NCI-H2196 treated with DMSO at 0.1 percent for 48 hours (cell line): Measurements from ENCODE around the gene FMNL2.
"Not testable (repeated sequence)": the region's sequence is repeated elsewhere in the genome, so short reads cannot be mapped to it uniquely, and the experiment has no call there.

Source experiments
- DNase-seq: peaks from one replicate; lab custom pipeline; 2025; ENCODE audit not compliant: unreplicated experiment; lab: John Stamatoyannopoulos, UW

Gene FMNL2

DNA sequence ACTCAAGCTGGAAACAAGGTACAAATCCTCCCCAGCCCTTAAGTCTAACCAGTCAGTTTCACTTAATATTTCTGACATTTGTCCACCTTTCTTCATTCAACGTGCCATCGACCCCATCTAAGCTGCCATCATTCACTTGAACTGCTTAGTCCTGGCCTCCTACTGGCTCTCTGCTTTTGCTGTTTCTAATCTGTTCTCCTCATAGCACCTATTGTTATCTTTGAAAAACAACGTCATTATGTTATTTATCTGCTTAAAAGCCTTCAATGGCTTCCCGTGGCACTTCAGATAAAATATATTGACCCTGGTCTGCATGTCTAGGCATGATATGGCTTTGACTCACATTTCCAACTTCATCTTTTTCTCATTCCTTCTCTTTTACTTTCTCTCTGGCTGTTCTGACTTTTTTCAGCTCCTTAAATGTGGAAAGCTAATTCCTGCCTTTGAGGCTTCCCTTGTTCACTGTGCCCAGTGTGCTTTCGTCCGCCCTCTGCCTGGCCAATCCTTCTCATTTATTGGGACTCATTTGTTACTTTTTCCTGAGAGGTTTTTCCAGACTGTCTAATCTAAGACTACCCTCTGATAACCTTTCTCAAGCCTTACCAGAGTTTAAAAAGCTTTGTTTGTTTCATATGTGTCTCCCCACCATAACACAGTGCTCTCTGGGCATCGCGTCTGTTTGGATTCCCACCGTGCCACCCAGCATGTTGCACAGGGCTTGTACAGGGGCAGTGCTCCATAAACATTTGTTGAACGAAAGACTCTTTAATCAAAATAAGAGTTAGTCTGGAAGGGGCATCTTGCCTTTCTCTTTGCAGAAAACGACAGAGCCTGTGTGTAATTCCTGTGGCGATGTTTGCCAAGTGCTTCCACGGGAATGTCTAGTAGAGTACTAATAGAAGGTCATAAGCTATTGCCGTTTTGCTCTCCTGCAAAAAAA lies 183.9 kb downstream of the FMNL2 start:
- no peak for DNase-seq

DNA sequence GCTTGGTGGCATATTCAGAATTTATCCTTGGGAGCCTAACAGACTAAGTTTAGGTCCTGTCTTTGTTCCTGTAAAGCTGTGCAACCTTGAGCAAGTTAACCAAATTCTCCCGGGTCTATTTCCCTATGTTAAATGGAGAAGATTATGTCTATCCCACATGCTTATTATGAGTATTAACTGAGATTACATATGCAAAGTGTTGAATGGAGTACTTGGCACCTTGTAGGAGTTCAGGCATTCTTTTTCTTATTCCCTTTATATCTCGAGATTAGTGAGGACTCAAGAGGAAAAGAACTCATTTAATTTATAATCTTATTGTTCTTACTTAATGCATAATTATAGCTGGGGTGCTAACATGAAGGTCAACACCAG lies 184.6 kb downstream of the FMNL2 start:
- no peak for DNase-seq

DNA sequence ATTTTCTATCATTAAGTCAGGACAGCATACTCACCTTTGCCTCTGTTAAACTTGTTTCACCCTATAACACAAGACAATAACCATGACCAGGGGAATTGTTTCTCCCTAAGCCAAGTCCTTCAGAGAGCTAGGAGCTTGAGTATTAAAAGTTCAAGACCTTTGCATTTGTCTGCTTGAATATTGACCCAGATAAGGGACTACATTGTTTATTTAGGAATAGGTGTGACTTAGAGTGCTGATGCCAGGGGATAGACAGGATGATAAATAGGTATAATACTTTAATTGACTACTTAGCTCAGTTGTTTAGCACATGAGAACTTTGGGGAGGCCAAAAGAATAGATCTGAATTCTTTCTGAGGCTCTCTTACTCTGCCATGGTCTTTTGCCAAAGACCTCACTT lies 185.8 kb downstream of the FMNL2 start:
- DNase-seq = no peak

DNA sequence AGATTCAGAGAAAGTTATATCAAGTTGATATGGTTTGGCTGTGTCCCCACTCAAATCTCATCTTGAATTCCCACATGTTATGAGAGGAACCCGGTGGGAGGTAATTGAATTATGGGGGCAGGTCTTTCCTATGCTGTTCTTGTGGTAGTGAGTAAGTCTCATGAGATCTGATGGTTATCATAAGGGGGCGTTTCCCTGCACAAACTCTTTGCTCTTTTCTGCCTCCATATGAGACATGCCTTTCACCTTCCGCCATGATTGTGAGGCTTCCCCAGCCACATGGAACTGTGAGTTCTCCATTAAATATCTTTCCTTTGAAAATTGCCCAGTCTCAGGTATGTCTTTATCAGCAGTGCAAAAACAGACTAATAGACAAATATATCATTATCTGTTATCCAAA lies 187.5 kb downstream of the FMNL2 start:
- not testable (repeated sequence) for DNase-seq

DNA sequence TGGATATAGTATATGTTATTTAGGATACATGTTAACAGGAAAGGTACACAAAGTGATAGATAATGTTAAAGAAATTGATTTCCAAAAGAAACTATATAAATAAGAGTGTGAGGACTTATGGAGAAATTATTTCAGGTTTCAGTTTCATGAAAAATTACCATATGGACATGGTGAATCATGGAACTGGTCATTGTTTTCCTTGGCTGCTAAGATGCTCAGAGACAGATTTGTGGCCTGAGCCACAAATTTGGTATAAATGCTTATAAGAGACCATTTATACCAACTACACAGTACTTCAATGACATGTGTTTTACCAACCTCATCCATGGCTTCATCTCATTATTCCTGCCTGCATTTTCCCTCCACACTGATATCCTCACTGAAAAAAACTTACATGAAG lies 188.1 kb downstream of the FMNL2 start:
- DNase-seq = no peak

DNA sequence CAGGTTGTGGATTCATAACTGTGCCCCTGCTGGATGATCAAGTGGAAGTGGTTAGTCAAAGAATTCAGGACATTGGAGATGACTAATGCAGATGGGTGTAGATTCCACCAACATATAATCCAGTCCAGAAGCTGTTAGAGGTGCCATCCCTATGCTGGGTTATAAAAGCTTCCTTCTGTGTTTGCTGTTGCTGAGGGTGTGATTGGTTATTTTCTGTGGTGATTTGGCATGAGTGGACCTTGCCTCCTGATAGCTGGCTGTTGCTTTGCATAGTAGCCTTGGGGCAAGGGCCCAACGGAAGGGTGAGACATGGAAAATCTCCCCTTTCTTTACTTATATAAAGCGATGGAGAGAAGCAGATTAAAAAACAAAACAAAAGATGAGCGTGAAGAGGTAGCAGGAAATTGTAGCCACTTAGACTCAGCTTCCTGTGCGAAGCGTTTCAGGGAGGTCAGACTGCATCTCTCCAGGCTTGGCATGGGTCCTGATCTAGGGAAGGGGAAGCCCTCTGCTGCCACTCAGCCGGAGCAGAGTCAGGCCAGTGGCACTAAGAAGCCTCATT lies 190.4 kb downstream of the FMNL2 start:
- DNase-seq = peak; percentile 10

DNA sequence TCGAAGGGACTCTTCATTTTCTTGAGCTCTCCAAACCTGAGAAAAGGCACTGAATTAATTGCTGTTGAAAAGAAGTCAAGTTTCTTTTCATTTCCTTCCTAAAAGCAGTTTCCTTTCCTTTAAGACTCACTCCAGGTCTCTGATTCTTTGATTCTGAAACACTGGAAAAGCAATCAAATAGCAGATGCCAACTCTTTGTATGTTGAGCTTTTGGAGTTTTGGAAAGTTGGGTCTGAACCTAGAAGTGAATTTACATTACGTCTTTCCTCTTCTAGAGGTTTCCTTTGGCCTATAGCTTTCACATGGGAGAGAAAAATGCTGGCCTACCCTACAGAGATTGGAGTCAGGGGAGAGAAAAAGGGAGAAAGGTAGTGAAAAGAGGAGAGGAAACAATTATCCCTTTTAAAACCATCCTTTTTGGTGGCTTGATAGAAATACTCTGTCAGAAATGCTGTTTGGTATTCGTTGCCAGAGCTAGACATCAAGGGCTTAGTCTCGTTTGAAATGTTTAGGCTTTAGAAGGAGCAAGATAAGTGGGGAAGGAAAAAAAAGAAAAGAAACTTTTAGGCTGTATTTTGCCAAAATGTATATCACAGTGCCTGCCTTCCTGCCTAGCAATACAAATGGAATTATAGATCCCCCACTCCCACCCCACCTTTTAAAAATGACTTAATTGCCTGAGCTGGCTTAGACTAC lies 194.6 kb downstream of the FMNL2 start:
- no peak for DNase-seq

DNA sequence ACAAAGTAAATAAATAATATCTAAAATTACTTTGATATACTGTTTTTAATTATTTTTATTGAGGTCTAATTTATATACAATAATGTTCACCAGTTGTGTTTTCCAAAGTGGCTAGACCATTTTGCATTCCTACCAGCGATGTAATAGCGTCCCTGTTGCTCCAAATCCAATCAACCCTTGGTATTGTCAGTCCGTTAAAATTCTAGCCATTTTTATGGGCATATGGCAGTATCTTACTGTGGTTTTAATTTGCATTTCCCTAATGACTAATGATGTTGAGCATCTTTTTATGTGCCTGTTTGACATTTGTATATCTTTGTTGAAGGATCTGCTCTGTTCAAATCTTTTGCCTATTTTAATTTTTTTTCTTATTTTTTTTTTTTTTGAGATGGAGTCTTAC lies 197.3 kb downstream of the FMNL2 start:
- DNase-seq = no peak

DNA sequence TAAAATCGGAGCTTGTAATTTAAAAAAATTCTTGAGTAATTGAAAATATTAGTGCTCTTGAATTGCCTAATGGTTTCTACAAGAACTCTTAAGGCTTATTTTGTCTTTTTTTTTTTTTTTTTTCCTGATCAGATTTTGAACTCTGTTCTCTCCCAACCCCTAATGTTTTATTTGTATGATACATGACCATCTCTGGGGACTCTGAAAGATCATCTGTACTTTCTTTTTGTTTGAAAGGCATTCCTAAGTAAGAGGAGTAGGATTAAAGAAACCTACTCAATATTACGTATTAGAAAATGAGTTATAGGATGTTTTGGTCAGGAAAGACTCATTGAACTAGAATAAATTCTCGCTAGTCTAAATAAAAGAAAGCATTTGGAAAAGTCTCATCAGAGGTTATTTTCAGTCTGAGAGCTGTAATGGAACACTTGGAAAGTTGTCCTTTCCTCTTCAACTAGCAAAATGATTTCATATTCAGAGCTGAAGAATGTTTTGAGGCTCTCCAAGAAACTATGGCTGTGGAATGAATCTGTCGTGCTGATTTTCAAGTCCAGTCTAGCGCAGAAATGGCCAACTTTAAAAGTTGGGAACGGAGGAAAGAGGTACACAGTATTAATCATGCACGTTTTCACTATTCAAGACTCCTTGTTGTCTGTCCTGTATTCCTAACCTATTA lies 199.6 kb downstream of the FMNL2 start:
- DNase-seq = no peak

DNA sequence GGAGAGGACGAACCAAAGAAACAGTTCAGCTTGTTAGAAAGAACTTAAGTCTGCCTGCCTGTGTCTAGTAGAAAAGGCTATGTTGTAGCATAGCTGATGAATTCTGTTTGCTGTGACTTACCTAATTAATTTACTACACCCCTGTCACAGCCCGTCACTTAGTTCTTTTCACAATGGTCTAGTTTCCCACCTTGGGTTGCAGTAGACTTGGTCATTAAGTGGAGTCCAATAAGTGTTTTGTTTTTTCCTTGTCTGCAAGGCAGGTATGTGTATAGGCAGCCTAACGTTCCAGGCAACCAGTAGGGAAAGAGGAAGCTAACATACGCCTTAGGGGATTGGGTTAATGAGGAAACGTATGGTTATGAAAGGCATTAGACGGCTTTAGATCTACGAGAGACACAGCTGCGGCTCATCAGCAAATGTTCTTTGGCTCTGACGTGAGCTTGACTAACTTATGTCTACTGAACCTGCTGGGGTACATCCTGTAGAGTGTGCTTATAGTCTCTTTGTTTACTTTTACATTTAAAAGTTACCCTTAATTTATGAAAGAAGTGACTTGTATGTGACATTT lies 202.2 kb downstream of the FMNL2 start:
- no peak for DNase-seq

DNA sequence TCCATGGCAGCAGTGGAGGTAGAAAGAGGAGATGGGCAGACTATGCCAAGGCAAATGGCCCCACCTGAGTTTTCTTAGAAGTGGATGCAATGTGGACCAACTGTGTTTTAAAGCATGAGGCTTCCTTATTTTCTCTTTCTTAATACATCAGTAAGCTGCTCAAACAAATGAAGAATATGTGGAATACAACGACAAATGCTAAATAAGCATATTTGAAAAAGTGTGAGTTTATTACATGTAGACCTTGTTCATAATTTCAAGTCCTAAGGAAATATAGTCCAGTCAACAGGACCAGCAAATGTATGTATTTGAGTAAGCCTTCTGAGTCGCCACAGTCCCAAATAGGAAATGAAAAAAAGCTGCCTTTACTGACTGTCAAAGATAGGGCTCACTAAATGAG lies 204.4 kb downstream of the FMNL2 start:
- DNase-seq = no peak

DNA sequence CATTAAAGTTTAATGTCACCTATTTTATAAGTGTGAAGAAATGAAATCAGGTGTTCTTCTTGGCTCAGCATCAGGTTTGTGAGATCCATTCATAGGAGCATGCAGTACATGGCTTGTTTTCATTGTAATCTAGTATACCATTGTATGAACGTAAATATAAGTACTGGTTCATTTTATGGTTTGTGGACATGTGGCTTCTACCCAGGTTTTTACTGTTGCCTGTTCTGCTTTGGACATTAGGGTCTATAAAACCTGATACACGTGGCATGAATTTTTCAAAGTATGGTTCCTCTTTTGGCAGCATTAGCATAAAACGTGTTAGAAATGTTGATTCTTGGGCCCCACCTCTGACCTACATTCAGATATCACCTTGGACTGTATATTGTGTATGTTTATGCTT lies 206.7 kb downstream of the FMNL2 start:
- DNase-seq = no peak

DNA sequence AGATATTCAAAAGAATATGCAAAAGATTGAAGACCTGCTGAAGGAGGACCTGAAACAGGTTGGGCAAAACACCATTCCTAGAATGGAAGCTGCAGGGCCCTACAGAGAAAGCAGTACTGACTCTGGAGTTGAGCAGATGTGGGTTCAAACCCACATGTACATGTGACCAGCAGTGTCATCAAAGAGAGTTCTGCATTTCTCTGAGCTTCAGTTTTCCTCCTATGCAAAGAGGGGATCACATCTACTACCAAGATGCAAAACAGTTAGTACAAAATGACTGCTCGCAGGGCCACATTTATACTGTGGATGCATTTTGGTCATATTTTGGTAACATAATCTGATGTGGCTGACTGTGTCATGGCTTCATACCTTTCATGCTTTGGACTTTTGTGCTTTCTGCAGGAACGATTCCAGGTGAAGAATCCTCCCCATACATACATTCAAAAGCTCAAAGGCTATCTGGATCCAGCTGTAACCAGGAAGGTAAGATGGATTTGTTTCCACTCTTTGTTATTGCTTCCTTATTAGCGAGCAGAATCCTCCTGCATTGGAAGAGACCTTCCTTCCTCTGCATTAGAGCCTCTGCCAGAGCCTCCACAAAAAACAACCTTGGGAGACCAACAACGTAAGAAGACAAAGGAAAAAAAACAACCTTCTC lies 207.5 kb downstream of the FMNL2 start:
- no peak for DNase-seq

DNA sequence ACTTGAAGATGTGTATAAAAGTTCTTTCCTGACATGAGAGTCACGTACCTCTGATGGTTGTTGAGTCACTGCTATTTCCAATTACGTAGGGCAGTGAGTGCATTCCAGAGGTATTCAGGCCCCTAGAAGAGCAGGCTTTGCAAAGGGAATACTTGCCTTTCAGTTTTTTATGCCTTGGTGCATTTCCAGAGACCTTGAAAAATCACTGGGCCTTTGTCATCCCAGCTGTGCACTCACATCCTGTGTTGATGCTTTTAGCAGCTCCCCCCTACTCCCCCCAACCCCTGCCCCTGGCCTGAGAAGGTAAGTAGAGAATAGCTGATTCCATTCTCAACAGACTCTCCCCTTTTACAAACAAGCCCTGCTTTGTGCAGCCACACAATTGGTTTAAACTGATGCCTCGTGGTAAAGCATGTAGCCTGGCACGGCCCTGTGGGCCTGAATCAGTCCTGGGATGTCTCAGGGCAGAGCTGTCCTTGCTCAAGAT lies 208.1 kb downstream of the FMNL2 start:
- no peak for DNase-seq

DNA sequence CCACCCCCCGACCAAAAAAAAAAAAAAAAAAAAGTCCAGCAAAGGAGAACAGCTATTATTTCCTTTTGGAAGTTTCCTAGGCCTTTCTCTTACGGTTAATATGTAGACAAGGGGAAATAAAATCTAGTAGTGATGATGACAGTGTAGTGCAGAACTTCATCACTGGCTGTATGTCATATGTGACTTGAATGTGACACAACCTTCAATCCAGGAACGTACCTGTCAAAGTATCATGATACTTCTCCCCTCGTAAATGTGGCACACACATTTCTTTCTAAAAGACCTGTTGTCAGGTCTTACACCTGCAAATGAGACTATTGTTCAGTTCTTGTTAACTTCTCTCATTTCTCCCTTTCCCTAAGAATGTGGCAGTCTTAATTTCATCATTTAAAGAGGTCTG lies 208.7 kb downstream of the FMNL2 start:
- DNase-seq = no peak

DNA sequence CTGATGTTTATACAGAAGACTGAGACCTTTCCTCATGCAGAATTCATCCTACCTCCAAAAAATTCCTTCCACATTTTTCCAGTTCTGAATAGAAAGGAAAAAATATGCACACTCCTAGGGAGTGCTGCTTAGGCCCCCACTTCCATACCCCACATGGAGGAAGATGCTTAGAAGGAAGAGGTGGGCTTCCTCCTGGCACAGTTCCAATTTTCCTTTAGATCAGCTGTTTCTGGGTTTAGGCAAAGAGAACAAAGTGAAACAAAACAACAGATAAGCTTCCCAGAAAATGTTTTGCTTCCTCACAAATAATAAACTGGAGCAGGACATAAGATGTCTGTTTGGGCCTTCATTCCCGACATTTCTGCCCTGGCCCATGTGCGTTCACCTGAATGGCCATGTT lies 209.7 kb downstream of the FMNL2 start:
- DNase-seq = no peak

DNA sequence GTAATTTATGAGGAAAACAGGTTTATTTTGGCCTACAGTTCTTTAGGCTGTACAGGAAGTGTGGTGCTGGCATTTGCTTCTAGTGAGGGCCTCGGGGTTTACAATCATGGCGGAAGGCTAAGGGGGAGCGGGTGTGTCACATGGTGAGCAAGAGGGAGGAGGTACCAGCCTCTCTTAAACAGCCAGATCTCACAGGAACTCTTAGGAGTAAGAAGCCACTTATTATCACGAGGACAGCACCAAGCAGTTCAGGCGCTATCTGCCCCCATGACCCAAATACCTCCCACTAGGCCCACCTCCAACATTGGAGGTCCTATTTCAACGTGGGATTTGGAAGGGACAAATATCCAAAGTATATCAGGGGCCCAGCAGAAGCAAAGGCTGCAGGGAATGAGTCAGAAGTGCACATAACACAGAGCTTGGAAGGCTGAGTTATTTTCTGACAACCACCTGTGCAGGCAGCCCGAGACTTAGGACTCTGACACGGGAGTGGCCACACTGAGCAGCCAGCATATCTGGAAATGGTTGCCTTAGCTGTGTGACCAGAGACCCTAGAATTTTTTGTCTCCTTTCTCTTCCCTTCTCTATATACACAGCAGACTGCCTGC lies 211.4 kb downstream of the FMNL2 start:
- no peak for DNase-seq

DNA sequence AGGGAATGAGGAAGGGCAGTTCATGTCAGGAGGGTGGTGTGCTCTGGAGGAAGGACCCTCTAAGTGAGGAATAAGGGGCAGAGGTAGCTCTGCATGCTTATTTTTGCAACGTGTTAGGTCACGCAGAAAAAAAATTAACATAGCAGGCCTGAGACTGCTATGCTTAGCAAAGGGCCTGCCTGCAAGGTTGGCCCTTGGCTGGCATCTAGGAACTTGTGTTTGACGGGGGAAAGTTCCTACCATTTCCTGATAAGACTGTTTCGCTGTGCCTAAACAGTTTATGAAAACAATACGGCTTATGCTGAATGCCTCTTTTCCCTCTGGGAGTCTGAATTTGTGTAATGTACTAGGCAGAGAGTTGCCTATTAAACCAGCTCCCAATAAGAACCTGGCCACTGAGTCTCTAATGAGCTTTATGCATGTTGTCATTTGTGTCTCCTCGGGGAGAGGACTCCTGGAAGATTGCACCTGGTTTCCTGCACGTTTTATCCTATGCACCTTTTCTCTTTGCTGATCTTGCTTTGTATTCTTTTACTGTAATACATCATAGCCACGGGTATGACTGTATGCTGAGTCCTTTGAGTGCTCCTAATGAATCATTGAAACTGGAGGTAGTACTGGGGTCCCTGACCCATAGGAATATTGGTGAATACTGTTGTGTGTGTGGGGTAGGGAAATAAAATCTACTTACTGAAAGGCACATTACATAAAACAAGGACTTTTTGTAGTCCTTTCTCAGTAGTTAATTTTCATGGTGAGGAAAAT lies 213.3 kb downstream of the FMNL2 start:
- DNase-seq = no peak

DNA sequence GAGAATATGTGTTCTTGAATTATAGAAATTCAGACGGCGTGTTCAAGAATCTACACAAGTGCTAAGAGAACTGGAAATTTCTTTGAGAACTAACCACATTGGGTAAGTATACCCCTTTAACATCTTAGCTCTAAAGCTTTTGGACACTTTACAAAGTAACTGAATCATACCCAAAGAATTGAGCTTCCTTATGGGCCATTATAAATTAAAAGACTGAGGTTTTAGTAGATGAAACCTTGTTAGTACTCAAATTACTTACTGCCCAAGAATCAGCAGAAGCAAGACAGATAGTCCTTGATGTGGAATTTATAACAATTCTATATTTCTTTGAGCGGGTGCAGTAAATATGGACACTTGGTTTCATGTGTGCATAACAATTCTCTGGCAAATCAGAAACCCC lies 214.0 kb downstream of the FMNL2 start:
- no peak for DNase-seq
